ENCODE measurements around the gene PPP1R1B. TPM values are rescaled to one million over a fixed set of nuclear protein-coding genes. Genes with fewer than 3 reads are reported as not detected.

The PPP1R1B gene
- total RNA-seq, 2 experiments from 2014 or later: not detected

DNA sequence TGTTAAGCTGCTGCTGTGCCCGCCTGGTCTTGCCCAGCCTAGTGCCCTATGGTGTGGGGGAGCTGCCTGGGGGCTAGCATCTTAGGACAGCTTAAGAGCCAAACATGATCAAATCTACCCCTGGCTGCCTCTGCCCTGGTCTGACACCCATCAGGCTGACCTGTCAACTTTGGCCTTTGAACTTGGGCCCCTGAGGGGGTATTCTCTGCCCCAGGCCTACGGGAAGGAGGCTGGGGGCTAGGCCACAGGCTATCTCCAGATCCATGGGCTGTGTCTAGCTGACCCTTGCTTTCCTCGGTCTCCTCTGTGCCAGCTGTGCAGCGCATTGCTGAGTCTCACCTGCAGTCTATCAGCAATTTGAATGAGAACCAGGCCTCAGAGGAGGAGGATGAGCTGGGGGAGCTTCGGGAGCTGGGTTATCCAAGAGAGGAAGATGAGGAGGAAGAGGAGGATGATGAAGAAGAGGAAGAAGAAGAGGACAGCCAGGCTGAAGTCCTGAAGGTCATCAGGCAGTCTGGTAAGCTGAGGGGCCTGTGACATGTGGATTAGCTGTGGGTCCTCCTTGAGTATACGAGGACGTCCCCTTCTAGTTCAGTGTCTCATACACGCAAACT, 6.9 kb downstream of the PPP1R1B start:
- peaks cover 34% of the 10 kb centered on the region for H3K4me1 Mint-ChIP-seq
- CTCF ChIA-PET: interaction anchor here (1.3 to 9.1 kb wide), 6 partner anchors 12 to 120 kb away, joined by 3 to 151 read pairs (median 5); partner anchors contain the start of genes MIEN1 and PPP1R1B
- H3K36me3 Mint-ChIP-seq (ENCODE audit: low read depth): no peaks in the 10 kb centered on the region
- DNase-seq: no peak
- H3K27ac Mint-ChIP-seq: no peak overlapping the region
- POLR2A ChIA-PET: interaction anchor here (0.7 to 2.0 kb wide), 3 partner anchors 11 to 54 kb away, joined by 3 to 6 read pairs (median 5); partner anchors contain the start of gene PGAP3
- H3K9me3 Mint-ChIP-seq: no peaks in the 10 kb centered on the region
- H3K27me3 Mint-ChIP-seq: peaks cover 17% of the 10 kb centered on the region
- H3K4me3 Mint-ChIP-seq: no peak overlapping the region

DNA sequence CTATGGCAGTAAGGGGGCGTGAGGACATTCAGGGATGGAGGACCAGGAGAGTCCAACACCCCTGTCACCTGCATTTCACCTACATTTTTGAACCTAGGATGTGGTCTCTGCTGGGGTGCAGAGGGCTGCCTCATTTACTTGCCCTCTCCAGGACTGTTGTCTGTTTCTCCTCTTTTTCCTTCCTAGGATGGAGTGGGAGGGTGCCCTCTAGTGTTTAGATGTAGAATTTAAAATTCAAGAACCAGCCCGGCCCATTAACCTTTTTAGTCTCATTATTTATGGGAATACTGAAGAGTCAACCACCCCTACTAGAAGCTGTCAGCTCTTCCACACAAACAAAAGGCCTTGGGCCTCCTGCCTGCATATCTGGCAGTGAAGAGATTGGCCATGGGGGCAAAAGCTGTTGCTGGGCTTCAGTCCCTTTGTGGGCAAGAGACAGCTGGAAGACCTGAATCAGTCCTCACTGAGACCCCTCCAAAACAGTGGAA, 7.7 kb downstream of the PPP1R1B start:
- Mint-ChIP-seq H3K4me3 (no peak overlapping the region), H3K9me3 (no peaks in the 10 kb centered on the region), H3K27me3 (peaks cover 14% of the 10 kb centered on the region), H3K36me3 (ENCODE audit: low read depth) (no peaks in the 10 kb centered on the region), H3K4me1 (peaks cover 40% of the 10 kb centered on the region), H3K27ac (no peak overlapping the region)
- ChIA-PET POLR2A (interaction anchor here (0.8 to 1.0 kb wide), 2 partner anchors 11 to 182 kb away, joined by 4 to 7 read pairs; no protein-coding TSS in a partner anchor), CTCF (interaction anchor here (0.9 to 9.1 kb wide), 12 partner anchors 9 to 425 kb away, joined by 3 to 151 read pairs (median 4); partner anchors contain the start of genes PPP1R1B and PSMD3)
- DNase-seq: no peak

DNA sequence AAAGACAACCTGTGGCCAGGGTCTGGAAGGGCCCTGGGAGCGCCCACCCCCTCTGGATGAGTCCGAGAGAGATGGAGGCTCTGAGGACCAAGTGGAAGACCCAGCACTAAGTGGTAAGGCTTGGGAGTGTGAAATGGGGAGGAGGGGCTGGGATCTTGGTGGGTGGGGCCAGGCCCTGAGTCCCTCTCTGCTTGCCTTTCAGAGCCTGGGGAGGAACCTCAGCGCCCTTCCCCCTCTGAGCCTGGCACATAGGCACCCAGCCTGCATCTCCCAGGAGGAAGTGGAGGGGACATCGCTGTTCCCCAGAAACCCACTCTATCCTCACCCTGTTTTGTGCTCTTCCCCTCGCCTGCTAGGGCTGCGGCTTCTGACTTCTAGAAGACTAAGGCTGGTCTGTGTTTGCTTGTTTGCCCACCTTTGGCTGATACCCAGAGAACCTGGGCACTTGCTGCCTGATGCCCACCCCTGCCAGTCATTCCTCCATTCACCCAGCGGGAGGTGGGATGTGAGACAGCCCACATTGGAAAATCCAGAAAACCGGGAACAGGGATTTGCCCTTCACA, 8.9 kb downstream of the PPP1R1B start:
- peaks cover 10% of the 10 kb centered on the region for H3K27me3 Mint-ChIP-seq
- H3K4me3 Mint-ChIP-seq: no peak overlapping the region
- H3K4me1 Mint-ChIP-seq: peaks cover 48% of the 10 kb centered on the region

DNA sequence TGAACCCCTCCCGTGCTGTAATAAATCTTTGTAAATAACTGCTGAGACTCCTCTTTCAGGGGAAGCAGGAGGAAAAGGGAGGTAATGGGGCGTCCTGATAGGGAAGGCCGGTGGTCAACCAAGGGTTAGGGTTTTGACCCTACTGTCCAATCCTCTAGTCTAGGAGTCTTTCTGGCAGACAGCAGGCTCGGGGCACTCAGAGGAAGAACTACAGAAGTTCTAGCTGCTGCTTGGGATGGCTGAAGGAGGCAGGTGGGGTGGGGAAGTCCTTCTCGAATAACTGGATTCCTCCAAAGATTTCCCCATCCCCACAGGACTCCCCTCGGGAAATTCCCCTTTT, 9.8 kb downstream of the PPP1R1B start:
- POLR2A ChIA-PET: interaction anchor here (0.7 kb wide), 1 partner anchor 51 kb away, joined by 3 read pairs; the partner anchor contains the start of gene PGAP3
- no peak for DNase-seq
- Mint-ChIP-seq H3K4me1 (peaks cover 46% of the 10 kb centered on the region), H3K9me3 (no peaks in the 10 kb centered on the region), H3K27me3 (peaks cover 4% of the 10 kb centered on the region), H3K27ac (peak overlapping the region; percentile 70), H3K36me3 (ENCODE audit: low read depth) (no peaks in the 10 kb centered on the region), H3K4me3 (peak overlapping the region; percentile 88)
- CTCF ChIA-PET: interaction anchor here (9.1 kb wide), 1 partner anchor 14 kb away, joined by 151 read pairs; the partner anchor contains the start of gene PPP1R1B

More for the DNA sequence above, 8.9 kb downstream of the PPP1R1B start:
- no peaks in the 10 kb centered on the region for H3K9me3 Mint-ChIP-seq
- no peak overlapping the region for H3K27ac Mint-ChIP-seq
- ChIA-PET CTCF (interaction anchor here (0.6 to 9.1 kb wide), 9 partner anchors 8 to 153 kb away, joined by 3 to 151 read pairs (median 4); partner anchors contain the start of gene PPP1R1B), POLR2A (no interaction called here)
- DNase-seq: no peak
- no peaks in the 10 kb centered on the region for H3K36me3 Mint-ChIP-seq (ENCODE audit: low read depth)

DNA sequence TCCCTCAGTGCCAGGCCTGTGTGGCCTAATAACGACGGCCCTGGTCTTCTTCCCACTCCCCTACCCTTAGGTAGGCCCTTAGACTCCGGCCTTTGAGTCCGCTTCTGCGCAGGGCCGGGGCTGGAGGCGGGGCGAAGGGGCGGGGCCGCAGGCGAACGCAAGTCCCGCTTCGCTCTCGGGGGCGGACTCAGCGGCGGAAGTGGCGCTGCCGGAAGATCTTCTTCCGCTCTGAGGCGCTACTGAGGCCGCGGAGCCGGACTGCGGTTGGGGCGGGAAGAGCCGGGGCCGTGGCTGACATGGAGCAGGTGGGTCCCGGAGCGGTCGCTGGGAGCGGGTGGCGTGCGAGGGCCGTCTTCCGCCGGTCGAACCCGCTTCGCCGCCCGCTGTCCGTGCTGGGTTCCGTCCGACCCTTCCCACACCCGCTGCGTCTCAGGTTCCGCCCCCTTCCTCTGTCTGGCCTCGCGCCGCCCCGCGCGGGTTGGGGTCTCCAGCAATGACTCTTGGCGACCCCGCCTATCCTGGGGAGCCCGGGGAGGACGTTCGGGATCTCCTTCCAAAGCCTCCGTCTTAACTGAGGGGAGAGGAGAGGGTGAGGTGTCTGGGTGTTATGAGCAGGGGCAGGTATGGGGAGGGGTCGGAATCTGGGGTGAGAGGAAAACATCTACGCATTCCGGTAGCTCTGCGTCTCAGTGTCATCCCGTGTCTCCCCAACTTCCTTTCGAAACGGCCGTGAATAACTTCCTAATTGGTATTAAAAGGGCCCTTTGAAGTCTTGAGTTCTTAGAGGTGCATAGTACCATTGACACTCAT, 10.4 kb downstream of the PPP1R1B start, which contains the start of gene STARD3:
STARD3 (plus strand) TSS at position 218 of the 810 bp plus-strand sequence. CDS start 16,388 bp downstream, outside the sequence.
- H3K4me1 Mint-ChIP-seq: peaks cover 50% of the 10 kb centered on the region

DNA sequence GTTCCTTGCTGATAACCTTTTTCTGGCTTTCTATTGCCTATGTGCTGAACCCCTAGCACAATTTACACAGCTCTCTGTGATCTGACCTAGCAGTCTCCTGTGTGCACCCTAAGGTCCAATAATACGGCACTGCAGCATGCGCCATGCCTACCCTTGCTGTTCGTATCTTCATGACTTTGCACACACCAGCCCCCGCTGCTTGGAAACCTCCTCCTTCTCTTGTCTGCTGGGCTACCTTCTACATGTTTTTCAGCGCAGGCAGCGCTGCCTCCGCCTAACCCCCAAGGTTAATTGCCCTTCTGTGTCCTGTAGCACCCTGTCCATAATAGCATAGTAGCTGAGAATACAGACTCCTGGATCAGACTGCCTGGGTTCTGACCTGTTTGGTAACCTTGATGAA, 11.6 kb downstream of the PPP1R1B start:
- ChIA-PET POLR2A (interaction anchor here (1.0 to 2.0 kb wide), 7 partner anchors 11 to 289 kb away, joined by 3 to 7 read pairs (median 4); partner anchors contain the start of genes CDK12, LRRC3C, ORMDL3 and PGAP3), CTCF (interaction anchor here (0.9 to 9.1 kb wide), 7 partner anchors 12 to 91 kb away, joined by 3 to 151 read pairs (median 6); partner anchors contain the start of gene PPP1R1B)
- H3K4me3 Mint-ChIP-seq: peak overlapping the region; percentile 88
- H3K27me3 Mint-ChIP-seq: no peaks in the 10 kb centered on the region
- peak overlapping the region; percentile 70 for H3K27ac Mint-ChIP-seq
- peaks cover 60% of the 10 kb centered on the region for H3K4me1 Mint-ChIP-seq
- DNase-seq: no peak
- no peaks in the 10 kb centered on the region for H3K36me3 Mint-ChIP-seq (ENCODE audit: low read depth)
- H3K9me3 Mint-ChIP-seq: no peaks in the 10 kb centered on the region

More for the DNA sequence above, 10.4 kb downstream of the PPP1R1B start, which contains the start of gene STARD3:
- ChIA-PET CTCF (interaction anchor here (0.8 to 9.1 kb wide), 6 partner anchors 13 to 34 kb away, joined by 3 to 151 read pairs (median 4); partner anchors contain the start of gene PPP1R1B), POLR2A (interaction anchor here (0.7 to 2.0 kb wide), 10 partner anchors 9 to 290 kb away, joined by 3 to 7 read pairs (median 3); partner anchors contain the start of genes CDK12, LRRC3C, ORMDL3 and PGAP3)
- peak within 1 kb of the TSS; percentile 70 for H3K27ac Mint-ChIP-seq
- peak within 1 kb of the TSS; percentile 88 for H3K4me3 Mint-ChIP-seq
- no peaks in the 10 kb centered on the region for H3K27me3 Mint-ChIP-seq
- peak; percentile 93 for DNase-seq
- no peaks in the 10 kb centered on the region for H3K36me3 Mint-ChIP-seq (ENCODE audit: low read depth)
- no peaks in the 10 kb centered on the region for H3K9me3 Mint-ChIP-seq

DNA sequence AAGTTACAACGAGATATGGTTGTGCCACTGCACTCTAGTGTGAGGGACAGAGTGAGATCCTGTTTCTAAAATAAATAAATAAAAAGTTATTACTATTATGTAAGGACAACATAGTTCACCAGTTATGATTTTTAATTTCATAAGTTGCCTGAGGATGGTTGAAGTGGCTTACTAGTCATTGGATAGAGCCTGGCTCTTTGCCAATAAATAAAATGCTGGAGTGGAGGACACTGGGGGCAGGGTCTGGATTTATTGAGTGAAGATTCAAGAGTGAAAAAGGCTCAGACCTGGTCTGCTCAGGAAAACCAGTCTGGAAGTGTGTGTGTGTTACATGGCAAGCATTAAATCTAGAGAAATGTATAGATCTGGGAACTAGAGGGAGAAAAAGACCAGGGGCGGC, 12.3 kb downstream of the PPP1R1B start:
- Mint-ChIP-seq H3K27ac (no peak overlapping the region), H3K9me3 (no peaks in the 10 kb centered on the region), H3K27me3 (no peaks in the 10 kb centered on the region), H3K4me3 (no peak overlapping the region), H3K36me3 (ENCODE audit: low read depth) (no peaks in the 10 kb centered on the region), H3K4me1 (peaks cover 67% of the 10 kb centered on the region)
- POLR2A ChIA-PET: interaction anchor here (2.0 kb wide), 1 partner anchor 116 kb away, joined by 5 read pairs; no protein-coding TSS in a partner anchor
- no peak for DNase-seq
- CTCF ChIA-PET: interaction anchor here (1.3 to 9.1 kb wide), 6 partner anchors 13 to 92 kb away, joined by 5 to 151 read pairs (median 7); partner anchors contain the start of gene PPP1R1B

DNA sequence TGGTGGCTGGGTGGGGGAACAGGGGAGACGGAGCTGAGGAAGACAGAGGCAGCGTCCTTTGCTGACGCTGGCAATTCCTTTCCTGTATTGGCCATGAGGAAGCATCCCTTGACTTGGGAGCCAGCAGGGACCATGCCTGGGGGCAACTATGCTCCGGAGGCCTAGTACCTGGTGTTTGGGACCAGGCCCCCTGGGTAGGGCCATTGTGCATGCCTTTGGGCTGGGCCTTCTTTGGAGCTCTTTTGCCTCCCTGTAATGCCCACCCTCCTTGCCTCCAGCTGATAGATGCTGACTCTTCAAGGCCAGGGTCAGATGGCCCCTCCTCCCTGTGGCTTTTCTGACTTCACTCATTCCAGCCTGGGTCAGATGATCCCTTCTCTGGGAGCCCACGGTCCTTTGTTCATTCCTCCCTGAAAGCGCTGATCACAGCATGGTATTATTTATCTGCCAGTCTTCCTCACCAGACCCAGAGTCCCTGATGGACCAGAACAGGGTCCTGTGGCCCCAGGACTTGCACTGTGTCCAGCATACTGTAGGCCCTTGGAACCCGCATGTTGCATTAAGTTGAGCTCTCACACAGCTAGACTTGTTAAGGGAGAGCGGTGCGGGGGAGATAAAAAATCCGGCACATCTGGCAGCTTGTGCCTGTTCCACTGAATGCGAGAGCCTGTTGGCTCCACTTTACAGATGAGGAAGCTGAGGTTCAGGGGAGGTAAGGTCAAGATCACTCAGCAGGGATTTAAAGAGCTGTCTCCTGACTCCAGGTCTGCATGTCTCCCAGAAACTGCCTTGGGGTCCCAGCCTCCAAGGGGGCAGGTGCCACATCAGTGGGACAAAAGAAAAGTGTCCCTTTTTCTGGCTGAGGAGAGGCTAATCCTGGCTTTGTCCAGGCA, 13.1 kb downstream of the PPP1R1B start:
- Mint-ChIP-seq H3K27me3 (no peaks in the 10 kb centered on the region), H3K36me3 (ENCODE audit: low read depth) (no peaks in the 10 kb centered on the region), H3K27ac (no peak overlapping the region), H3K4me3 (no peak overlapping the region), H3K4me1 (peaks cover 65% of the 10 kb centered on the region), H3K9me3 (no peaks in the 10 kb centered on the region)
- POLR2A ChIA-PET: no interaction called here
- DNase-seq: no peak
- CTCF ChIA-PET: interaction anchor here (1.3 to 9.1 kb wide), 5 partner anchors 14 to 91 kb away, joined by 3 to 151 read pairs (median 5); partner anchors contain the start of gene PPP1R1B

DNA sequence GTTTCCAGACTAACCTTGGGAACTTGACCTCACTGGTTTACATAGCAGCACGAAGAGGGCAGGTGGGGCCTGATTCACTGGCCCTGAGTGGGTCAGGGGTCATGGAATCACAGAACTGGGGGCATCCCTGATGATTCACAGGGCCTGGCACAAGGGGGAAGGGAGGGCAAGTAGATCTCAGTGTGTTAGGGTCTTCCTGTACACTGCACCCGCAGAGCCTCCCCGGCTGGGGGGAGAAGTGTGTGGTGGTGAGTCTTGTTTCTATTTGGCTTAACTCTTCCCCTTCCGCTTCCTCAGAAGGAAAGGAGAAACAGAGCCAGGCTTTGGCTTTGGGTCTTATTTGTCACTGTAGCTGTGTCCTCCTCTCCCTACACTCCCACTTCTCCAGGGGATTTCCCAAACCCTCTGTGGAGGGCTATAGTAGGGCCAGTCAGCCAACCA, 13.9 kb downstream of the PPP1R1B start:
- ChIA-PET CTCF (interaction anchor here (1.1 to 1.6 kb wide), 4 partner anchors 13 to 28 kb away, joined by 3 to 7 read pairs (median 4); no protein-coding TSS in a partner anchor), POLR2A (no interaction called here)
- no peaks in the 10 kb centered on the region for H3K9me3 Mint-ChIP-seq
- no peaks in the 10 kb centered on the region for H3K27me3 Mint-ChIP-seq
- no peak overlapping the region for H3K27ac Mint-ChIP-seq
- peaks cover 65% of the 10 kb centered on the region for H3K4me1 Mint-ChIP-seq
- H3K4me3 Mint-ChIP-seq: no peak overlapping the region
- DNase-seq: no peak
- no peaks in the 10 kb centered on the region for H3K36me3 Mint-ChIP-seq (ENCODE audit: low read depth)

DNA sequence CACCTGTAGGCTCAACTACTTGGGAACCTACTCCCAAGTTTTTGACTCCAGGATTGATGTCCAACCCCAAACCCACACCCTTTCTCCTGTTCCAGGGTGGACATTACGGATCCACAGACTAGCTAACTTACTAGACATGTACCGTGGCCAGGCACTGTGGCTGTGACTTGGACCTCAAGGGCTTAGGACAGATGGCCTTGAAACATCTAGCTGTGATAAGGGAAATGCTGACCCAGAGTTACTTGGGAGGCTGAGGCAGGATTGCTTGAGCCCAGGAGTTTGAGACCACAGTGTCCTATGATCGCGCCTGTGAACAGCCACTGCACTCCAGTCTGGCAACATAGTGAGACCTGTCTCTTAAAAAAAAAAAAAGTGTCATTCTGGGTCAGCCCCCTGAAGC, 14.3 kb downstream of the PPP1R1B start:
- Mint-ChIP-seq H3K9me3 (no peaks in the 10 kb centered on the region), H3K36me3 (ENCODE audit: low read depth) (no peaks in the 10 kb centered on the region), H3K4me3 (no peak overlapping the region), H3K27ac (no peak overlapping the region), H3K4me1 (peaks cover 62% of the 10 kb centered on the region), H3K27me3 (no peaks in the 10 kb centered on the region)
- no peak for DNase-seq
- POLR2A ChIA-PET: interaction anchor here (0.9 kb wide), 1 partner anchor 47 kb away, joined by 3 read pairs; the partner anchor contains the start of gene PGAP3
- CTCF ChIA-PET: interaction anchor here (0.7 to 1.6 kb wide), 5 partner anchors 10 to 20 kb away, joined by 3 to 7 read pairs (median 3); no protein-coding TSS in a partner anchor

DNA sequence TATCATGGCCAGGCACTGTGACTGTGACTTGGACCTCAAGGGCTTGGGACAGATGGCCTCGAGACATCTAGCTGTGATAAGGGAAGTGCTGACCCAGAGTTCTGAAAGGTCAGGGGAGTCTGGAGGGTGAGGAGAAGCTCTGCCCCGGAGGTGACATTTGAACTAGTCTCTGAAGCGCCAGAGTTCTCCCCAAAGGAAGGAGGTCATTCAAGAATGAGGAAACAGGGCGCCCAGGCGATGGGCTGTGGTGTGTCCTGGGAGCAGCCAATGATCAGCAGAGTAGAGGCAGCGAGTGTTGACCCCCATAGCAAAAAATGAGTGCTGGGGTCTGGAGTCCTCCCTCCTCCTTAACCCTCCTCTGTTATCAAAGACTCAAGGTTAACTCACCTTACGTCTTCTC, 15.1 kb downstream of the PPP1R1B start:
- no peaks in the 10 kb centered on the region for H3K27me3 Mint-ChIP-seq
- no peak overlapping the region for H3K4me3 Mint-ChIP-seq
- DNase-seq: no peak
- no peak overlapping the region for H3K27ac Mint-ChIP-seq
- POLR2A ChIA-PET: interaction anchor here (0.9 kb wide), 1 partner anchor 46 kb away, joined by 3 read pairs; the partner anchor contains the start of gene PGAP3
- no peaks in the 10 kb centered on the region for H3K9me3 Mint-ChIP-seq
- H3K36me3 Mint-ChIP-seq (ENCODE audit: low read depth): no peaks in the 10 kb centered on the region
- peaks cover 54% of the 10 kb centered on the region for H3K4me1 Mint-ChIP-seq
- CTCF ChIA-PET: interaction anchor here (0.7 to 0.9 kb wide), 2 partner anchors 9 to 18 kb away, joined by 3 read pairs; no protein-coding TSS in a partner anchor

Measured in activated CD4-positive, alpha-beta memory T cell treated with anti-CD3 and anti-CD28 coated beads, Interleukin-2, amount 10 ng/mL, durations not matched to agents 7 days and 5 days (primary cell).